Parathyroid adenoma (tissue), 2 donors: ENCODE results near the gene SGSH.
A peak's percentile ranks its signal among the peaks of the same experiment; 100 is the strongest.

Source experiments
- H2AFZ ChIP-seq: fragments of 300-600 bp; sonication (generic); one replicate; pipeline ENCODE4 v1.7.0; 2017; ENCODE audit warnings: antibody characterized with exemption, mild to moderate bottlenecking
- H3K27ac ChIP-seq: fragments of 300-600 bp; sonication (generic); one replicate; pipeline ENCODE4 v1.7.0; 2017
- H3K27me3 ChIP-seq: fragments of 300-600 bp; sonication (generic); one replicate; pipeline ENCODE4 v1.7.0; 2017; ENCODE audit warnings: low read length; ENCODE audit not compliant: control insufficient read depth, insufficient read depth
- H3K36me3 ChIP-seq: fragments of 300-600 bp; sonication (generic); one replicate; pipeline ENCODE4 v1.7.0; 2017; ENCODE audit warnings: low read length; ENCODE audit not compliant: control insufficient read depth, insufficient read depth
- H3K4me1 ChIP-seq: fragments of 300-600 bp; sonication (generic); one replicate; pipeline ENCODE4 v1.7.0; 2017; ENCODE audit warnings: control low read depth
- H3K4me2 ChIP-seq: fragments of 300-600 bp; sonication (generic); one replicate; pipeline ENCODE4 v1.7.0; 2017; ENCODE audit warnings: low read length
- H3K4me3 ChIP-seq: fragments of 300-600 bp; sonication (generic); one replicate; pipeline ENCODE4 v1.7.0; 2017; ENCODE audit warnings: low read depth, low read length
- H3K79me2 ChIP-seq: fragments of 300-600 bp; sonication (generic); one replicate; pipeline ENCODE4 v1.7.0; 2017; ENCODE audit warnings: control low read depth
- H3K9ac ChIP-seq: fragments of 300-600 bp; sonication (generic); one replicate; pipeline ENCODE4 v1.7.0; 2017; ENCODE audit warnings: mild to moderate bottlenecking
- H3K9me3 ChIP-seq: fragments of 300-600 bp; sonication (generic); one replicate; pipeline ENCODE4 v1.7.0; 2017; ENCODE audit warnings: low read length; ENCODE audit not compliant: control insufficient read depth
- CTCF ChIP-seq: fragments of 300-600 bp; sonication (generic); IDR thresholded peaks from one replicate; pipeline ENCODE4 v1.7.0; 2017; ENCODE audit warnings: antibody characterized with exemption, mild to moderate bottlenecking
- donor health status: primary hyperparathyroidism.

SGSH gene

GRCh38 chr17:80221351-80222105 lies 1.4 kb upstream of the SGSH start:
- Histone ChIP-seq H3K4me3 (peak overlapping the region; percentile 87), H3K36me3 (no peaks in the 10 kb centered on the region), H3K27me3 (no peaks in the 10 kb centered on the region), H2AFZ (no peak overlapping the region), H3K27ac (no peak overlapping the region), H3K9me3 (no peaks in the 10 kb centered on the region), H3K9ac (no peak overlapping the region), H3K4me1 (peaks cover 12% of the 10 kb centered on the region), H3K79me2 (peaks cover 8% of the 10 kb centered on the region), H3K4me2 (peak overlapping the region; percentile 79)
- TF ChIP-seq CTCF, result no peak

DNA sequence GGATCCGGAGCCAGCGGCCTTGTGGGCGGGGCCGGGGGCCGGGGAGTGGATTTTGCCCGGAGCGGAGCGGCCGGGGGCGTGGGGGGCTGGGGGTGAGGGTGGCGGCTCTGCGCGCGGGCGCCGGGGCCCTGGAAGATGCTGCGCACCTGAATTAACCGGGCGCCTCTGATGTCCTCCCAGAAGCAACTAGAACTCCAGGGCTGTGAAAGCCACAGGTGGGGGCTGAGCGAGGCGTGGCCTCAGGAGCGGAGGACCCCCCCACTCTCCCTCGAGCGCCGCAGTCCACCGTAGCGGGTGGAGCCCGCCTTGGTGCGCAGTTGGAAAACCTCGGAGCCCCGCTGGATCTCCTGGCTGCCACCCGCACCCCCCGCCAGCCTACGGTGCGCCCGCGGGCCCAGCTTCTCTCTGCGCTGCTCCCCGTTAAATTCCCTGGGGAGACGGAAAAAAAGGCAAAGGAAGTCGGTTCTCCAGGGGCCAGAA lies 643 bp upstream of the SGSH start:
- H3K9me3 ChIP-seq, result no peaks in the 10 kb centered on the region
- H3K27me3 ChIP-seq, result no peaks in the 10 kb centered on the region
- H3K4me2 ChIP-seq, result peak overlapping the region; percentile 79
- H2AFZ ChIP-seq, result peak overlapping the region; percentile 97
- no peaks in the 10 kb centered on the region for H3K36me3 ChIP-seq
- no peak for TF ChIP-seq CTCF
- H3K4me1 ChIP-seq, result peaks cover 12% of the 10 kb centered on the region
- peaks cover 8% of the 10 kb centered on the region for H3K79me2 ChIP-seq
- H3K27ac ChIP-seq, result no peak overlapping the region
- H3K9ac ChIP-seq, result peak overlapping the region; percentile 89
- peak overlapping the region; percentile 87 for H3K4me3 ChIP-seq

DNA sequence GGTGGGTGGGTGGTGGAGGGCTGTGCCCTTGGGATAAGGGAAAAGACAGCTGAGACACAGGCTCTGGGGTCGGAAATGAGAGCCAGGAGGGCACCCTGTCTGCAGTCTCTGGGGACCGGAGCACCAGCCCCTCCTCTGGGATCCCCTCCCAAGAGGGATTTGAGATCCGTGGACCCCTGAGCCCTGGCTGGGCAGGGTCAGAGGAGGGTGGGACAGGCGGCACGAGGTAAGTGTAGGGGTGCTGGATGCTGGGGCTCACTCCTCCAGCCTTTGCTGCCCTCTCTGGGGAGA lies 425 bp downstream of the SGSH start:
- H3K79me2 ChIP-seq, result peaks cover 8% of the 10 kb centered on the region
- H3K4me3 ChIP-seq, result peak overlapping the region; percentile 87
- no peaks in the 10 kb centered on the region for H3K36me3 ChIP-seq
- no peaks in the 10 kb centered on the region for H3K27me3 ChIP-seq
- no peaks in the 10 kb centered on the region for H3K9me3 ChIP-seq
- H3K27ac ChIP-seq, result peak overlapping the region; percentile 67
- peaks cover 12% of the 10 kb centered on the region for H3K4me1 ChIP-seq
- TF ChIP-seq CTCF, result no peak
- peak overlapping the region; percentile 97 for H2AFZ ChIP-seq
- H3K9ac ChIP-seq, result peak overlapping the region; percentile 89
- peak overlapping the region; percentile 79 for H3K4me2 ChIP-seq

- Histone ChIP-seq H3K27ac (peak overlapping the region; percentile 67), H3K36me3 (no peaks in the 10 kb centered on the region), H3K4me1 (peaks cover 12% of the 10 kb centered on the region), H3K4me2 (peak overlapping the region; percentile 79), H3K4me3 (peak overlapping the region; percentile 87), H2AFZ (peak overlapping the region; percentile 97), H3K79me2 (peaks cover 8% of the 10 kb centered on the region), H3K9me3 (no peaks in the 10 kb centered on the region), H3K27me3 (no peaks in the 10 kb centered on the region), H3K9ac (peak overlapping the region; percentile 89)
- no peak for TF ChIP-seq CTCF
Observed at GRCh38 chr17:80219013-80219762, 945 bp downstream of the SGSH start.
